ENCODE data around the gene MPHOSPH9. TPM values are rescaled to one million over a fixed set of nuclear protein-coding genes. Genes with fewer than 3 reads are reported as not detected.

Gene MPHOSPH9
- total RNA-seq, 1 donor from 2014 or later: 107 TPM

- intact Hi-C loops (cut with micrococcal nuclease): no loop called here
Measured at GRCh38 chr12:123132951-123133619, 99.9 kb downstream of the MPHOSPH9 start.

GRCh38 chr12:123131879-123132402 lies 101.0 kb downstream of the MPHOSPH9 start:
- intact Hi-C loops (cut with micrococcal nuclease): no loop called here

GRCh38 chr12:123131291-123131832 lies 101.6 kb downstream of the MPHOSPH9 start:
- intact Hi-C loops (cut with micrococcal nuclease): no loop called here

DNA sequence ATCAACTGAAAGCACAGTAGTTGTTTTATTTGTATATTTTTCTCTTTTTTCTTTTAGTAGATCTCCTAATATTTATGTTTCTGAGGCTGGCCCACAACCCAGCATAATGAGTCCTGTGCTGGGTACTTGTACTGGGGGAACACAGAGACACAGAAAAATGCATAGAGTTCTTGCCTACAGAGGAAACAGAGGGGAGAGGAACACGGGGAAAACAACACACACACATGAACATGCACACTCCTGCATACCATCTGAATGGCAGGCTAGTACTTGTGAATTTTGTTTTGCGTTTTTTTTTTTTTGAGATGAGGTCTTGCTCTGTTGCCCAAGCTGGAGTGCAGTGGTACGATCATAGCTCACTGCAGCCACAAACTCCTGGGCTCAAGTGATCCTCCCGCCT lies 103.3 kb downstream of the MPHOSPH9 start:
- intact Hi-C loops (cut with micrococcal nuclease): no loop called here

- intact Hi-C loops (cut with micrococcal nuclease): no loop called here
Measured at GRCh38 chr12:123127182-123127495, 105.8 kb downstream of the MPHOSPH9 start.

- intact Hi-C loops (cut with micrococcal nuclease): no loop called here
Measured at GRCh38 chr12:123126294-123127181, 106.4 kb downstream of the MPHOSPH9 start.

DNA sequence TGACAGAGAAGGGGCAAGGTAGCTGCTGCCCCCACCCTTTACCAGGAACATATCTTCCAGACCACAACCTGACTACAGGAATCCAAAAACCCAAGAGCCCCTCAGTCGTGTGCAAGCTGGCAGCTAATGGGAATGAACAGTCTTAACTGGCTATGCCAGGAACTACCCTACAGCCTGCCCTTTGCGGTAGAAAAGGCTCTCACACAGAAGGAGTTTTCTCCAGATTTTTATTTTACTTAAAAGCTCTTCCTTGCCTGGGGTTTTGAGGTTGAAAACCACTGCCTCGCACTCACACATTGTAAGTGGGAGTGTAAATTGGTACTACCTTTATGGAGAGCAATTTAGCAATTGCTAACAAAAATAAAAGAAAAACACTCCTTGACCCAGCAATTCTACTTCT lies 110.3 kb downstream of the MPHOSPH9 start:
- intact Hi-C loops (cut with micrococcal nuclease): no loop called here

DNA sequence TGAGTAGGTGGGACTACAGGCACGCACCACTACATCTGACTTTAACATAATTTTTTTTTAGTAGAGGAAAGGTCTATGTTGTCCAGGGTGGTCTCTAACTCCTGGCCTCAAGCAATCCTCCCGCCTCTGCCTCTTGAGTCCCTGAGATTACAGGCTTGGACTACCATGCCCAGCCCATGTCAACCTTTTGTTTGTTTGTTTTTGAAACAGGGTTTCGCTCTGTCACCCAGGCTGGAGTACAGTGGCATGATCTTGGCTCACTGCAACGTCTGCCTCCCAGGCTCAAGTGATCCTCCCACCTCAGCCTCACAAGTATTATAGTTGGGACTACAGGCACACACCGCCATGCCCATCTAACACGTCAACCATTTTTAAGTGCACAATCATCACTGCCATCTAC lies 111.3 kb downstream of the MPHOSPH9 start:
- intact Hi-C loops (cut with micrococcal nuclease): loop anchor here (2.0 kb wide), 1 partner anchor 45 kb away; no protein-coding TSS in a partner anchor

DNA sequence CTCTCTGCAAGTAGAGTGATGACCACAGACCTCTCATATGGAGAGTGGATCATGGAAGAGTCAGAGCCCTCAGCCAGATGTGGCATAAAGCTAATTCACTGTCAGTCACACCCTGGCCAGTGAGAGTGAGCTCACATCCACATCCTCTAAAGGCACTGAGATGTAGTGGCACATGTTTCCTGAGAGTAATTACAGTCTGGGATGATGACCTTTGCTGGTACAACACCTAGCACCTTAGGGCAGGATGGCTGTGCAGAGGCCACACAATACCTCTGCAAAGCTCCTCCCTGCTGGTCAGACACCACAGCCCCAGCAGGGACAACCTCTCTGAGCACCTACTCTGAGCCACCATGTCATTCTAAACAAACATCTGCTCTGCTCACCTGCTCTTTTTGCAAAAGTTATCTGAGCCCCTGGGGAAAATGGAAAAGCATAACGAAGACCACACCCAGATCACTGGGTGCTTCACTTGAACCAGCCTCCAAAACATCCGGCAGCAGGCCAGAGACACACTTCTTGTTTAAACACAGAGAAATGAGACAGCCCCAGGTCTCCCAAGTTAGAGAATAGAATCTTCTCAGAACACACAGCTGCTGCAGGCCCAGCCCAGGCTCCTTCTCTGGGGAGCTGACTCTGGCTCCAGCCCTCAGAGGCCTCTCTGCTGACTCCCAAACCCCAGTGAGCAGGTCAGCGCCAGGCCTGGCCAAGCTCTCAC lies 112.3 kb downstream of the MPHOSPH9 start:
- intact Hi-C loops (cut with micrococcal nuclease): loop anchor here (1.0 to 2.0 kb wide), 2 partner anchors 44 to 145 kb away; partner anchors contain the start of gene OGFOD2

DNA sequence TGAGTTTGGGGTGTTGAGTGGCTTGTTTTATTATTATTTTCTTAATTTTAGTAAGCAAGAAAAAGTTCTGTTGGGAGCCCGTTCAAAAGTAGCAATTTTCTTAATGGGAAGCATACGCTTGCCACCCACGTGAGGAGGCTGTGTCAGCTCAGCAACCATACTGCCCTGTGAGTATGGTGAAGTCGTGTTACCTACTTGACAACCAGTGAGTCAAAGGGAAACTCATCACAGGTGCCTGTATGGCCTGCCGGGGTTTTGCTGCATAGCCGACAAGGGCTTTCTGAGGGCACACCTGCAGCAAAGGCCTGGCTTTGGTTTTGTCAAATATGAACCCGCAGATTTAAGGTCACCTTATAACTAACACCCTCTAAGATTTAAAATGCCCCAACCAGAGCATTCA lies 113.1 kb downstream of the MPHOSPH9 start:
- intact Hi-C loops (cut with micrococcal nuclease): loop anchor here (1.0 to 2.0 kb wide), 2 partner anchors 43 to 145 kb away; partner anchors contain the start of gene OGFOD2

DNA sequence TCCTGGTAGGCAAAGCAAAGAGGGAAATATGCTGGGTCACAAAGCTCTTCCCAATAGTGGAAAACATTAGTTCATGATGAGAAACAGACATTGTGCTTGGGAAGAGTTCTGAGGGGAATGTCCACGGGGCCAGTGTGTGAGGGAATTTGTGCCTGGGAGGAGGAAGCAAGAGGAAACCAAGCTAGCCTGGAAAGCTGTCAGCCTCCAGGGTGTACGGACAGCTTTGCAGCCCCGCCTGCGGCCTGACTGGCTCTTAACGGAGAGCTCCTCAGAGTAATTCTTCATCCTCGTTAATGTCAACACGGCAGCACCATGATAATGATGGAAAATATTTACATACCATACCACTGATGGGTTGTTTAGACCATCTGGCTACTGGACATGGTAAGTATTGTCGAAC lies 114.4 kb downstream of the MPHOSPH9 start:
- intact Hi-C loops (cut with micrococcal nuclease): no loop called here

DNA sequence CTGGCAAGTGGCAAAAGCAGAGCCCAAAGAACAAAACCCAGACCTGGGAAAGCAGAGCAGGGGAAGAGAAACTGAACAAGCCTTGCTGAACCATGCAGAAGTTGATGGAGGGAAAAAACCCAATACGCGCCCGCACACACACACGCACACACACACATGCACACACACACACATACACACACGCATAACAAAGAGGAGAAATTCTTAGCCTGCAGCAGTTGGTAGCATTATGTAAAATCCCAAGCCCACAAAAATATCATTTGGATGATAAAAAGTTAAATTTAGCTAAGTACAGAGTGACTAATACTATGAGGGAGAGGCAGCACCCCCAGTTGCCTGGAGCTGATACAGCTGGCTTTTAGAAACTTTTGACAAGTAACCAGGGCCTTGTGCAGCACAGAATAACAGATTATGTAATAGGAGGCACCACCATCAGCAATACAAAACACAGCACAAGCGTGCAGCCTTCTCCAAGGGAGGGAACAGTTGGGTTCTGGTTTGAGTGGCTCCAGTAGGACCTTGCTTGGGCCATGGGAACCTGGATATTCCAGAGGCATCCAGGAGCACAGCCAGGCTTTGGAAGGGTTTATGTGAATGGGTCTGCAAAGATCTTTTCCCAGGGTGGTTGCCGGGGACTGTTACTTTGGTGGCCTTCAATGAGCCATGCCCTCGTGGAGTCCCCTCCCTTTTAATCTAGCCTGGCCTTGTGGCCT lies 117.4 kb downstream of the MPHOSPH9 start:
- intact Hi-C loops (cut with micrococcal nuclease): no loop called here

DNA sequence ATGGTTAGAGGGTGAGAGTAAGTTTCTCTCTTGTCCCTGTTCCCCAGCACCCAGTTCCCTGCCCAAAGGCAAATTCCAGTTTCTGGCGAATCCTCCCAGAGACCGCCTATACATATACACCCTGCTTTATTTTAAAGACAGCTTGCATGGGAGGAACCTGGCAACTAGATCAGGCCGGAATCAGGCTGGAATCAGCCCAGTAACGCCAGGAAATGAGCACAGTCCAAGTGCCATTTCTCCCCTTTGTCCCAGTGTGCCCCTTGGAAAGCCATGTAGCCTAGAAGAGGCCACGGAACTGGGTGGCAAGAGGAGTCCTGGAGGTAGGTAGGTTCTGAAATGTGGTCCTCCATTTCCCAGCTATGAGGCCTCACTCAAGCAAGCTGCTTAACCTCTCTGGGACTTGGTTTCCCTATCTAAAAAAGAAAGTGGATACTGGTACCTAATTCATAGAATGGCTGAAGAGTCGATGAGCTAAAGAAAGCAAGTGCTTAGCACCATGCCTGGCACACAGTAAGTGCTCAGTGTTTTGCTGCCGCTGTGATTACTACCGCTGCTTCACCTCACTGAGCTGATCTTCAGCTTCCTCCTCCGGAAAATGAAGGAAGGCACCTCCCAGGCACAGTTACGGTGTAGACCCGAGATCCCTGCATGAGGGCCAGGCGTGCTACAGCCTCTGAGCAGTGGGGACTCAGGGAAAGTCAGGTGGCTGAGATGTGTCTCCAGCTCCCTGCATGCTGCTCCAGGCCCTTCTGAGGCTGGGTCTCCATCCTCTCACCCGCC lies 118.4 kb downstream of the MPHOSPH9 start:
- intact Hi-C loops (cut with micrococcal nuclease): no loop called here

DNA sequence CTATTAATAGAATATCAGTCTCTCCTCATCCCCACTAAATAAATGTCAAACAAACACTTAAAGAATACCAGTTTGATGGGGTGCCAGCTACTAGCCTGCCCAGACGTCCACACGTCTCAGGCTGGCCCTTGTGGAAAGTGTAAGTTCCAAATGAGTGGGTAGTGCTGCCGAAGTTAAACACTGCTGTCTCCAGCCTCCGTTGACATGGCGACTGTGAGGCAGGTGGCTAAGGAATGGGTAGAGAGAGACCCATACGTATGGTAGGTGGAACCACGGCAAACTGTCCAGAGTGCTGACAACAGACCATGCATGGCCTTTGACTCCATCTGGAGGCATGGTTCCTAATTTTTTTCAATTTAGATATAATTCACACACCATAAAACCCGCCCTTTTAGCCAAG lies 119.9 kb downstream of the MPHOSPH9 start:
- intact Hi-C loops (cut with micrococcal nuclease): no loop called here

GRCh38 chr12:123111498-123112165 lies 121.3 kb downstream of the MPHOSPH9 start:
- intact Hi-C loops (cut with micrococcal nuclease): no loop called here

DNA sequence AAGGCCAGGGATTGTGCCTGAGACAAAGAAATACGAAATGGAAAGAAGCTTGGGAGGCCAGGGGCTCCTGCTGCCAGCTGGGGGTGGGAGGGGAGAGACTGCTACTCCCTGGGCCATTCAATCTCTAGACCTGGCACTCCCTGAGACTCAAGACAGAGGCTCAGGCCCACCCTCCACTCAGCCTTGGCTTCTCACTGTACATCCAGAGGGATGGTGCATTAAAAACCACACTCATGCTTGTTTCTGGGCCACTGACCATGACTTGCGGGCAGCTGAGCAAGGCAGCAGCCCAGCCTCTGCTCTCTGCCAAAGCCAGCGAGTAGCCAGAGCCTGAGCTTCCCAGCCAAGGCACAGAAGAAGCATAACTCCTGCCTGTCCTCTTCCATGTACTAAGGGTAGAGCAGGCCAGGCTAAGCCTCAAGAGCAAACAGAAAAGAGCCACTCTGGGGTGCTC lies 123.6 kb downstream of the MPHOSPH9 start:
- intact Hi-C loops (cut with micrococcal nuclease): no loop called here

DNA sequence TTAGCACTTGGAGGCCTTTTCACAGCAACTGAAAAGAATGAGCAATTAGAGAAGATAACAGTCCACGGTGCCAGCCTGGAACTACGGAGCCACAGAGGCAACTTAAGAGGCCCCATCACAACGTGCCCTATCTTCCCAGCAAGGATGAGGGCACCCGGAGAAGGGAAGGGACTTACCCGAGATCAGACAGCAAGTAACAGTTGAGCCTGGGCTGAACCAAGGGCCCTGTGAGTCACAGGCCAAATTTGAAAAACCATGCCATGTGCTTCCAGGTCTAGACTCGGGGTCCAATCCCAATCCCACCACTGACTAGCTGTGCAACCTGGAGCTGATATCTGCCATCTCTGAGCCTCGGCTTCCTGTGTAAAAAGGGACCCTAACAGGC lies 124.3 kb downstream of the MPHOSPH9 start:
- intact Hi-C loops (cut with micrococcal nuclease): no loop called here

- intact Hi-C loops (cut with micrococcal nuclease): loop anchor here (1.0 to 2.0 kb wide), 2 partner anchors 32 to 43 kb away; partner anchors contain the start of gene PITPNM2
Measured at GRCh38 chr12:123107926-123108681, 124.8 kb downstream of the MPHOSPH9 start.

Data from T-helper 2 cell treated with Interferon-gamma antibody and Interleukin-4, amounts not matched to agents 100 ng/mL and 5 ng/mL, for 36 hours (primary cell).